CD4-positive, alpha-beta memory T cell (primary cell): ENCODE measurements around the gene FAM120A. TPM values are rescaled to one million over a fixed set of nuclear protein-coding genes. Genes with fewer than 3 reads are reported as not detected.
"Not testable (repeated sequence)": the region's sequence is repeated elsewhere in the genome, so short reads cannot be mapped to it uniquely, and the experiment has no call there.

Source experiments
- CTCF ChIA-PET: fragments of 350-600 bp; sonication (Branson Sonifier 250); formaldehyde crosslinking; loops from one replicate; lab custom pipeline; 2021; ENCODE audit warnings: inconsistent platforms; ENCODE audit not compliant: partially characterized antibody; lab: Charles Lee
- POLR2A ChIA-PET: fragments of 350-600 bp; sonication (Branson Sonifier 250); formaldehyde crosslinking; loops from one replicate; lab custom pipeline; 2021; ENCODE audit not compliant: partially characterized antibody; lab: Charles Lee
- DNase-seq, 5 donors: peaks; one replicate each; pipeline versions ENCODE4 v3.0.0 to v3.0.0-alpha.2; 2020 to 2022; ENCODE audit warnings: mixed read lengths in 1 of 5
- H3K27ac ChIP-seq: one replicate; pipeline ENCODE4 v1.7.0; 2013; ENCODE audit warnings: low read depth, low read length
- H3K27me3 ChIP-seq: 2 replicates; pipeline ENCODE4 v1.7.0; 2013; ENCODE audit warnings: mild to moderate bottlenecking, low read length, moderate library complexity; ENCODE audit not compliant: insufficient read depth
- H3K36me3 ChIP-seq: 2 replicates; pipeline ENCODE4 v1.7.0; 2013; ENCODE audit warnings: mild to moderate bottlenecking, low read length, moderate library complexity; ENCODE audit not compliant: insufficient read depth
- H3K4me1 ChIP-seq: 2 replicates; pipeline ENCODE4 v1.7.0; 2013; ENCODE audit warnings: mild to moderate bottlenecking, low read length, moderate library complexity; ENCODE audit not compliant: insufficient read depth
- H3K4me3 ChIP-seq, 2 donors: one replicate each; pipeline ENCODE4 v1.7.0; 2013; ENCODE audit warnings: low read length in 2 of 2, mild to moderate bottlenecking in 1 of 2
- H3K9me3 ChIP-seq, 2 donors: one replicate each; pipeline ENCODE4 v1.7.0; 2013; ENCODE audit warnings: low read length in 2 of 2, control low read depth in 1 of 2; ENCODE audit not compliant: control insufficient read depth in 1 of 2
- H3K27ac Mint-ChIP-seq, 7 donors: one replicate each; pipeline ENCODE4 v1.8.0; 2020 to 2021; ENCODE audit warnings: mixed read lengths in 7 of 7, mild to moderate bottlenecking in 6 of 7, inconsistent platforms in 3 of 7, moderate library complexity in 3 of 7
- H3K27me3 Mint-ChIP-seq, 2 donors: one replicate each; pipeline ENCODE4 v1.8.0; 2020 to 2021; ENCODE audit warnings: mixed read lengths in 2 of 2
- H3K36me3 Mint-ChIP-seq, 2 donors: one replicate each; pipeline ENCODE4 v1.8.0; 2020 to 2021; ENCODE audit warnings: mixed read lengths in 2 of 2, inconsistent platforms in 1 of 2, mild to moderate bottlenecking in 1 of 2
- H3K4me1 Mint-ChIP-seq, 4 donors: one replicate each; pipeline ENCODE4 v1.8.0; 2020 to 2021; ENCODE audit warnings: mixed read lengths in 4 of 4, mild to moderate bottlenecking in 1 of 4
- H3K4me3 Mint-ChIP-seq, 8 donors: one replicate each; pipeline ENCODE4 v1.8.0; 2020 to 2021; ENCODE audit warnings: mixed read lengths in 8 of 8, mild to moderate bottlenecking in 7 of 8, moderate library complexity in 6 of 8, inconsistent platforms in 3 of 8
- H3K9me3 Mint-ChIP-seq, 8 donors: one replicate each; pipeline ENCODE4 v1.8.0; 2020 to 2021; ENCODE audit warnings: mixed read lengths in 8 of 8, mild to moderate bottlenecking in 5 of 8, inconsistent platforms in 3 of 8, moderate library complexity in 1 of 8
- intact Hi-C: fragments of 100-400 bp; cut with micrococcal nuclease; formaldehyde crosslinking; loops from one replicate; pipeline ENCODE4 v1.15.1; 2023
- polyA plus RNA-seq, 2 donors: library from polyadenylated mRNA; unstranded; fragments of 300-500 nt; fragmentation: Illumina TruSeq; gene quantifications; one replicate each; pipeline ENCODE4 v1.2.3, GENCODE V29; 2021
- total RNA-seq, 2 experiments: library from RNA; stranded (reverse); gene quantifications; one replicate each; pipeline ENCODE4 v1.2.3, GENCODE V29; 2021

FAM120A gene
- total and polyA plus RNA-seq, 4 experiments from 2014 or later = 6.2 to 88.5 (median 49.9) TPM

- no peak overlapping the region for H3K4me3 ChIP-seq
- H3K27me3 ChIP-seq = no peaks in the 10 kb centered on the region
- ChIA-PET POLR2A (no interaction called here), CTCF (no interaction called here)
- H3K9me3 ChIP-seq = no peaks in the 10 kb centered on the region
- no peak overlapping the region for H3K4me3 Mint-ChIP-seq
- peaks cover 0 to 3% of the 10 kb centered on the region in 2 donors for H3K27me3 Mint-ChIP-seq
- no peak for DNase-seq
- H3K27ac Mint-ChIP-seq = no peak overlapping the region
- H3K27ac ChIP-seq = no peak overlapping the region
- H3K36me3 Mint-ChIP-seq = peaks cover 1 to 14% of the 10 kb centered on the region in 2 donors
- intact Hi-C loops = no loop called here
- peaks cover 0 to 2% (median 0%) of the 10 kb centered on the region in 8 donors for H3K9me3 Mint-ChIP-seq
- H3K4me1 ChIP-seq = no peaks in the 10 kb centered on the region
- no peaks in the 10 kb centered on the region for H3K36me3 ChIP-seq
- peaks cover 0 to 4% (median 0%) of the 10 kb centered on the region in 4 donors for H3K4me1 Mint-ChIP-seq
Measured at GRCh38 chr9:93436218-93436617, 15.3 kb upstream of the FAM120A start.

- no peaks in the 10 kb centered on the region for H3K36me3 ChIP-seq
- Mint-ChIP-seq H3K4me1 (peaks cover 0 to 4% (median 0%) of the 10 kb centered on the region in 4 donors), H3K36me3 (peaks cover 1 to 14% of the 10 kb centered on the region in 2 donors), H3K4me3 (no peak overlapping the region), H3K9me3 (peaks cover 0 to 2% (median 0%) of the 10 kb centered on the region in 8 donors), H3K27me3 (no peaks in the 10 kb centered on the region), H3K27ac (no peak overlapping the region)
- H3K4me1 ChIP-seq = no peaks in the 10 kb centered on the region
- H3K4me3 ChIP-seq = no peak overlapping the region
- no peak overlapping the region for H3K27ac ChIP-seq
- POLR2A ChIA-PET = no interaction called here
- intact Hi-C loops = no loop called here
- H3K27me3 ChIP-seq = no peaks in the 10 kb centered on the region
- CTCF ChIA-PET = no interaction called here
- no peak for DNase-seq
- no peaks in the 10 kb centered on the region for H3K9me3 ChIP-seq
Measured at GRCh38 chr9:93436655-93437407, 14.7 kb upstream of the FAM120A start.

DNA sequence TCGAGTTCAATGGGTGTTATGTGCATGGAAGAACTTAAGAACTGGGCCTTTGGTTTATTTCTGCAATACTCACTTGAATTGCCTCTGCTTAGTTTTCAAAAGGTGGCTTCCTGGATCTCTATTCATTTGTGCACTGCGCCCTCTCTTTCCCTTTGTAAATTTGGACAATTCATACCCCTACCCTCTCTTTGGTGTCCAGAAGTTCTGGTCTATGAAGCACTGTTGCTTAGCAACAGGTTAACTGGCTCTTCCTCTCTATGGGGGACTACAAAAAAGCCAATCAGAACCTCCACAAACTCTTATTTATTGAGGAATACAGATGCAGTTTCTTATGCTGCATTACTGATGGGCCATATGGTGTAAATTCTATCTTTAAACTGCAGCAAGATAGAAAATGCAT, 13.5 kb upstream of the FAM120A start:
- H3K27me3 ChIP-seq = no peaks in the 10 kb centered on the region
- ChIA-PET POLR2A (no interaction called here), CTCF (no interaction called here)
- no peak overlapping the region for H3K27ac ChIP-seq
- peaks cover 1 to 14% of the 10 kb centered on the region in 2 donors for H3K36me3 Mint-ChIP-seq
- DNase-seq = no peak
- no peak overlapping the region for H3K4me3 ChIP-seq
- no peaks in the 10 kb centered on the region for H3K27me3 Mint-ChIP-seq
- no peaks in the 10 kb centered on the region for H3K9me3 ChIP-seq
- H3K36me3 ChIP-seq = no peaks in the 10 kb centered on the region
- no peak overlapping the region for H3K27ac Mint-ChIP-seq
- H3K9me3 Mint-ChIP-seq = peaks cover 0 to 2% (median 0%) of the 10 kb centered on the region in 8 donors
- H3K4me1 Mint-ChIP-seq = peaks cover 0 to 4% (median 0%) of the 10 kb centered on the region in 4 donors
- H3K4me1 ChIP-seq = no peaks in the 10 kb centered on the region
- H3K4me3 Mint-ChIP-seq = no peak overlapping the region
- intact Hi-C loops = no loop called here

- H3K27me3 ChIP-seq, H3K9me3 Mint-ChIP-seq, H3K27ac ChIP-seq, POLR2A ChIA-PET, H3K4me3 ChIP-seq, H3K27ac Mint-ChIP-seq, H3K27me3 Mint-ChIP-seq, H3K4me1 Mint-ChIP-seq, H3K36me3 ChIP-seq, H3K4me3 Mint-ChIP-seq, DNase-seq, H3K4me1 ChIP-seq, H3K9me3 ChIP-seq, intact Hi-C loops: not testable (repeated sequence)
- CTCF ChIA-PET = interaction anchor here (0.8 kb wide), 1 partner anchor 127 kb away, joined by 3 read pairs; no protein-coding TSS in a partner anchor
- H3K36me3 Mint-ChIP-seq = peaks cover 0 to 20% of the 10 kb centered on the region in 2 donors
Measured at GRCh38 chr9:93439301-93439700, 12.2 kb upstream of the FAM120A start.

- ChIA-PET POLR2A (no interaction called here), CTCF (interaction anchor here (1.3 kb wide), 1 partner anchor 23 kb away, joined by 3 read pairs; no protein-coding TSS in a partner anchor)
- H3K27me3 Mint-ChIP-seq = no peaks in the 10 kb centered on the region
Measured at GRCh38 chr9:93440896-93441580, 10.4 kb upstream of the FAM120A start.

DNA sequence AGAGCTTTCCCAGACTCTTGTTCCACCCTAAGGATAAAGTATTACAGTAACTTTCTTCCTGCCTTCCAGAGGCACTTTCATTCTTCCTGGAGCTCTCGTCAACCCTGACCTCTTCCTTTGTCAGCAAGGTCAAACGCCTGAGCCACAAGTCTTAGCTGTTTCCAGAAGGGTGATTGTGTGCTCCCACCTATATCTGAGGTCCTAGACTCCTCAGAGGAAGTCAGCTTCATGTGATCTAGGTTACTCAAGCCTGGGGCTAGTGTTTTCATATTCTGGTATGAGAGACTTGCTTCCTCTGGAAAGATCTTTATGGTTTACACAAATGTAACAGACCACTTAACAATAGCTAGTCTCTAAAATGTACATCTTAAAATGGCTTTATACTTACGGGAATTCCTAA, 5.4 kb upstream of the FAM120A start:
- ChIA-PET CTCF (no interaction called here), POLR2A (interaction anchor here (1.3 kb wide), 1 partner anchor 120 kb away, joined by 3 read pairs; no protein-coding TSS in a partner anchor)
- Histone ChIP-seq H3K9me3 (no peaks in the 10 kb centered on the region), H3K27ac (no peak overlapping the region), H3K36me3 (peaks cover 25% of the 10 kb centered on the region), H3K4me1 (peaks cover 16% of the 10 kb centered on the region), H3K4me3 (no peak overlapping the region), H3K27me3 (no peaks in the 10 kb centered on the region)
- H3K27me3 Mint-ChIP-seq = no peaks in the 10 kb centered on the region
- peaks cover 0 to 2% (median 0%) of the 10 kb centered on the region in 8 donors for H3K9me3 Mint-ChIP-seq
- no peak overlapping the region for H3K4me3 Mint-ChIP-seq
- no peak for DNase-seq
- H3K27ac Mint-ChIP-seq = peak overlapping the region in 5 of 7 donors; percentile 4 to 63 (median 43)
- peaks cover 33 to 40% of the 10 kb centered on the region in 2 donors for H3K36me3 Mint-ChIP-seq
- H3K4me1 Mint-ChIP-seq = peaks cover 11 to 32% (median 20%) of the 10 kb centered on the region in 4 donors
- intact Hi-C loops = no loop called here

More at GRCh38 chr9:93440896-93441580, 10.4 kb upstream of the FAM120A start:
- H3K36me3 ChIP-seq = peaks cover 4% of the 10 kb centered on the region
- no peak overlapping the region for H3K4me3 ChIP-seq
- peak overlapping the region in 1 of 7 donors; percentile 29 for H3K27ac Mint-ChIP-seq
- no peaks in the 10 kb centered on the region for H3K4me1 ChIP-seq
- no peaks in the 10 kb centered on the region for H3K4me1 Mint-ChIP-seq
- peaks cover 4 to 22% of the 10 kb centered on the region in 2 donors for H3K36me3 Mint-ChIP-seq
- no peak overlapping the region for H3K4me3 Mint-ChIP-seq
- no peak overlapping the region for H3K27ac ChIP-seq
- intact Hi-C loops = no loop called here
- no peak for DNase-seq
- no peaks in the 10 kb centered on the region for H3K27me3 ChIP-seq
- H3K9me3 ChIP-seq = no peaks in the 10 kb centered on the region
- H3K9me3 Mint-ChIP-seq = peaks cover 0 to 2% (median 0%) of the 10 kb centered on the region in 8 donors

DNA sequence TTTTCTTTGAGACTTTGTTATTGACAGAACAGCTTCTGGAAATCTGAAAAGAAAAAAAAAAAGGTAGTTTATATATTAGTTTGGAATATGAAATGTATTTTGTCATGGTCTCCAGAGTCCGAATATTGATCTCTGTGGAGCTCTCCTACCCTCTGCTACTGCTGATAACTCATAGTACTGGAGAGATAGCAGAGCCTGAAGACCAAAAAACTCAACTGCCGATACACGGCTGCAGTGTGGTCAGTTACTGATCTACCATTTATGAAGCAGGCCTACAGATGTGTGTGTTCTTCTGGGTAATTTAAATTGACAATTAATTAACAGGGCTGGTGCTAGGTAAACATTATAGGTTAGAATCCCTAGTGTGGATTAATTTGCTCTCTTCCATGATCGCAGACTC, 3.8 kb upstream of the FAM120A start:
- CTCF ChIA-PET = interaction anchor here (2.2 kb wide), 1 partner anchor 119 kb away, joined by 10 read pairs; no protein-coding TSS in a partner anchor
- intact Hi-C loops = no loop called here
- H3K4me1 Mint-ChIP-seq = peaks cover 11 to 32% (median 20%) of the 10 kb centered on the region in 4 donors
- Histone ChIP-seq H3K4me3 (no peak overlapping the region), H3K27me3 (no peaks in the 10 kb centered on the region), H3K4me1 (peaks cover 16% of the 10 kb centered on the region), H3K27ac (no peak overlapping the region), H3K9me3 (no peaks in the 10 kb centered on the region), H3K36me3 (peaks cover 25% of the 10 kb centered on the region)
- peaks cover 33 to 43% of the 10 kb centered on the region in 2 donors for H3K36me3 Mint-ChIP-seq
- H3K4me3 Mint-ChIP-seq = no peak overlapping the region
- H3K27me3 Mint-ChIP-seq = no peaks in the 10 kb centered on the region
- POLR2A ChIA-PET = interaction anchor here (1.1 kb wide), 1 partner anchor 9 kb away, joined by 4 read pairs; no protein-coding TSS in a partner anchor
- H3K27ac Mint-ChIP-seq = peak overlapping the region in 5 of 7 donors; percentile 29 to 80 (median 56)
- DNase-seq = no peak
- H3K9me3 Mint-ChIP-seq = peaks cover 0 to 2% (median 0%) of the 10 kb centered on the region in 8 donors
